ENCODE data around the gene SFRP4.

The SFRP4 gene

GRCh38 chr7:37901236-37901827 lies 15.3 kb downstream of the SFRP4 start:
- Histone ChIP-seq H3K9me3 (ENCODE audit: control insufficient read depth, low read length) (no peaks in the 10 kb centered on the region), H3K4me3 (ENCODE audit: low read length) (no peak overlapping the region), H3K27me3 (replicated peaks; ENCODE audit: control insufficient read depth, insufficient read depth, low read length) (no peaks in the 10 kb centered on the region), H3K9ac (ENCODE audit: low read length) (no peak overlapping the region), H3K4me1 (ENCODE audit: control insufficient read depth, insufficient read depth, low read length) (peaks cover 17% of the 10 kb centered on the region), H3K36me3 (ENCODE audit: control insufficient read depth, insufficient read depth, low read length, severe bottlenecking) (no peaks in the 10 kb centered on the region)
- peak; percentile 76 for DNase-seq (ENCODE audit: low read depth)

GRCh38 chr7:37899712-37900247 lies 16.8 kb downstream of the SFRP4 start:
- no peak overlapping the region for H3K4me3 ChIP-seq (ENCODE audit: low read length)

GRCh38 chr7:37894671-37895070 lies 21.9 kb downstream of the SFRP4 start:
- H3K27me3 ChIP-seq (replicated peaks; ENCODE audit: control insufficient read depth, insufficient read depth, low read length) = no peaks in the 10 kb centered on the region
- DNase-seq (ENCODE audit: low read depth) = no peak
- no peak overlapping the region for H3K9ac ChIP-seq (ENCODE audit: low read length)

More at GRCh38 chr7:37899712-37900247, 16.8 kb downstream of the SFRP4 start:
- DNase-seq (ENCODE audit: low read depth) = no peak
- no peak overlapping the region for H3K9ac ChIP-seq (ENCODE audit: low read length)
- H3K36me3 ChIP-seq (ENCODE audit: control insufficient read depth, insufficient read depth, low read length, severe bottlenecking) = no peaks in the 10 kb centered on the region
- no peaks in the 10 kb centered on the region for H3K9me3 ChIP-seq (ENCODE audit: control insufficient read depth, low read length)
- H3K27me3 ChIP-seq (replicated peaks; ENCODE audit: control insufficient read depth, insufficient read depth, low read length) = no peaks in the 10 kb centered on the region
- H3K4me1 ChIP-seq (ENCODE audit: control insufficient read depth, insufficient read depth, low read length) = peaks cover 17% of the 10 kb centered on the region

GRCh38 chr7:37893359-37893758 lies 23.3 kb downstream of the SFRP4 start:
- no peaks in the 10 kb centered on the region for H3K36me3 ChIP-seq (ENCODE audit: control insufficient read depth, insufficient read depth, low read length, severe bottlenecking)
- no peak overlapping the region for H3K4me3 ChIP-seq (ENCODE audit: low read length)
- H3K9ac ChIP-seq (ENCODE audit: low read length) = no peak overlapping the region
- H3K4me1 ChIP-seq (ENCODE audit: control insufficient read depth, insufficient read depth, low read length) = no peaks in the 10 kb centered on the region
- no peak for DNase-seq (ENCODE audit: low read depth)
- H3K9me3 ChIP-seq (ENCODE audit: control insufficient read depth, low read length) = no peaks in the 10 kb centered on the region
- no peaks in the 10 kb centered on the region for H3K27me3 ChIP-seq (replicated peaks; ENCODE audit: control insufficient read depth, insufficient read depth, low read length)

More at GRCh38 chr7:37894671-37895070, 21.9 kb downstream of the SFRP4 start:
- Histone ChIP-seq H3K4me3 (ENCODE audit: low read length) (no peak overlapping the region), H3K4me1 (ENCODE audit: control insufficient read depth, insufficient read depth, low read length) (no peaks in the 10 kb centered on the region), H3K9me3 (ENCODE audit: control insufficient read depth, low read length) (no peaks in the 10 kb centered on the region), H3K36me3 (ENCODE audit: control insufficient read depth, insufficient read depth, low read length, severe bottlenecking) (no peaks in the 10 kb centered on the region)

- Histone ChIP-seq H3K9me3 (ENCODE audit: control insufficient read depth, low read length) (no peaks in the 10 kb centered on the region), H3K4me1 (ENCODE audit: control insufficient read depth, insufficient read depth, low read length) (no peaks in the 10 kb centered on the region), H3K27me3 (replicated peaks; ENCODE audit: control insufficient read depth, insufficient read depth, low read length) (peaks cover 14% of the 10 kb centered on the region), H3K36me3 (ENCODE audit: control insufficient read depth, insufficient read depth, low read length, severe bottlenecking) (no peaks in the 10 kb centered on the region), H3K9ac (ENCODE audit: low read length) (no peak overlapping the region), H3K4me3 (ENCODE audit: low read length) (no peak overlapping the region)
- DNase-seq (ENCODE audit: low read depth) = no peak
Measured at GRCh38 chr7:37882086-37882485, 34.5 kb downstream of the SFRP4 start.

Data from adipocyte (in vitro differentiated cells).